Measurements from ENCODE around the gene PLEKHA1. TPM values are rescaled to one million over a fixed set of nuclear protein-coding genes. Genes with fewer than 3 reads are reported as not detected.

Gene PLEKHA1
- polyA plus RNA-seq, 3 donors = 5.5 to 14.9 (median 12.3) TPM

GRCh38 chr10:122326385-122326784, 48.1 kb upstream of the PLEKHA1 start:
- Histone ChIP-seq H3K9ac (ENCODE audit: insufficient read depth, low read length, poor library complexity, severe bottlenecking) (no peak overlapping the region), H3K4me3 (replicated peaks in 1 of 3; ENCODE audit: low read depth in 2 of 3, low read length in 3 of 3) (no peak overlapping the region), H3K27ac (ENCODE audit: low read depth in 1 of 2, low read length in 2 of 2) (no peak overlapping the region), H3K79me2 (ENCODE audit: insufficient read depth, low read length) (no peaks in the 10 kb centered on the region), H3K36me3 (replicated peaks in 1 of 2; ENCODE audit: control insufficient read depth in 1 of 2, insufficient read depth in 2 of 2, low read length in 2 of 2) (no peaks in the 10 kb centered on the region), H2AFZ (ENCODE audit: insufficient read depth, low read depth, low read length, poor library complexity, severe bottlenecking) (no peak overlapping the region), H4K20me1 (ENCODE audit: insufficient read depth, low read length) (no peaks in the 10 kb centered on the region), H3K4me2 (replicated peaks; ENCODE audit: extremely low read depth, low read length, poor library complexity, severe bottlenecking) (no peak overlapping the region), H3K9me3 (replicated peaks in 1 of 2; ENCODE audit: control insufficient read depth in 1 of 2, insufficient read depth in 1 of 2, low read length in 2 of 2) (no peaks in the 10 kb centered on the region), H3K27me3 (ENCODE audit: control insufficient read depth in 2 of 2, insufficient read depth in 2 of 2, low read length in 2 of 2) (no peaks in the 10 kb centered on the region), H3K4me1 (ENCODE audit: control insufficient read depth in 1 of 2, insufficient read depth in 2 of 2, low read length in 2 of 2) (peaks cover 0 to 10% of the 10 kb centered on the region in 2 donors)
- Mint-ChIP-seq H3K4me3 (no peak overlapping the region), H3K9me3 (peaks cover 0 to 10% (median 8%) of the 10 kb centered on the region in 7 donors), H3K27me3 (ENCODE audit: low read depth in 3 of 3) (peaks cover 8 to 23% (median 9%) of the 10 kb centered on the region in 3 donors), H3K36me3 (no peaks in the 10 kb centered on the region), H3K27ac (no peak overlapping the region), H3K4me1 (peaks cover 10% of the 10 kb centered on the region)
- no peak for DNase-seq
- WGBS (ENCODE audit: insufficient coverage) = 67% methylated on average over 1 of the region's 5 CpGs
- TF ChIP-seq CTCF (IDR thresholded peaks at IDR 0.05) = no peak
- intact Hi-C loops (cut with micrococcal nuclease) = no loop called here

- Histone ChIP-seq H3K4me3 (replicated peaks in 1 of 3; ENCODE audit: low read depth in 2 of 3, low read length in 3 of 3) (no peak overlapping the region), H3K27ac (ENCODE audit: low read depth in 1 of 2, low read length in 2 of 2) (no peak overlapping the region), H3K79me2 (ENCODE audit: insufficient read depth, low read length) (no peaks in the 10 kb centered on the region), H3K4me1 (ENCODE audit: control insufficient read depth in 1 of 2, insufficient read depth in 2 of 2, low read length in 2 of 2) (peaks cover 0 to 10% of the 10 kb centered on the region in 2 donors), H3K36me3 (replicated peaks in 1 of 2; ENCODE audit: control insufficient read depth in 1 of 2, insufficient read depth in 2 of 2, low read length in 2 of 2) (no peaks in the 10 kb centered on the region), H4K20me1 (ENCODE audit: insufficient read depth, low read length) (no peaks in the 10 kb centered on the region), H3K27me3 (ENCODE audit: control insufficient read depth in 2 of 2, insufficient read depth in 2 of 2, low read length in 2 of 2) (no peaks in the 10 kb centered on the region), H3K9me3 (replicated peaks in 1 of 2; ENCODE audit: control insufficient read depth in 1 of 2, insufficient read depth in 1 of 2, low read length in 2 of 2) (no peaks in the 10 kb centered on the region), H3K9ac (ENCODE audit: insufficient read depth, low read length, poor library complexity, severe bottlenecking) (no peak overlapping the region), H2AFZ (ENCODE audit: insufficient read depth, low read depth, low read length, poor library complexity, severe bottlenecking) (no peak overlapping the region), H3K4me2 (replicated peaks; ENCODE audit: extremely low read depth, low read length, poor library complexity, severe bottlenecking) (no peak overlapping the region)
- DNase-seq = no peak
- Mint-ChIP-seq H3K36me3 (no peaks in the 10 kb centered on the region), H3K4me3 (no peak overlapping the region), H3K9me3 (peaks cover 0 to 8% (median 7%) of the 10 kb centered on the region in 7 donors), H3K27ac (no peak overlapping the region), H3K27me3 (ENCODE audit: low read depth in 3 of 3) (peaks cover 8 to 22% (median 10%) of the 10 kb centered on the region in 3 donors), H3K4me1 (peaks cover 10% of the 10 kb centered on the region)
- TF ChIP-seq CTCF (IDR thresholded peaks at IDR 0.05) = no peak
- WGBS (ENCODE audit: insufficient coverage) = 99% methylated on average over 6 of the region's 6 CpGs
- intact Hi-C loops (cut with micrococcal nuclease) = no loop called here
These were observed 47.7 kb upstream of the PLEKHA1 start for GRCh38 chr10:122326806-122327205.
